Measurements from ENCODE around the gene EFNB2.

EFNB2 gene

GRCh38 chr13:106498571-106498970 lies 36.9 kb downstream of the EFNB2 start:
- DNase-seq = no peak

- DNase-seq = no peak
Measured at GRCh38 chr13:106498158-106498557, 37.3 kb downstream of the EFNB2 start.

- no peak for DNase-seq
Measured at GRCh38 chr13:106497079-106497478, 38.4 kb downstream of the EFNB2 start.

- no peak for DNase-seq
Measured at GRCh38 chr13:106496072-106496997, 39.1 kb downstream of the EFNB2 start.

GRCh38 chr13:106494936-106495335 lies 40.5 kb downstream of the EFNB2 start:
- DNase-seq = no peak

- DNase-seq = no peak
Measured at GRCh38 chr13:106494506-106494905, 41.0 kb downstream of the EFNB2 start.

- no peak for DNase-seq
Measured at GRCh38 chr13:106493533-106494220, 41.8 kb downstream of the EFNB2 start.

- DNase-seq = no peak
Measured at GRCh38 chr13:106492588-106493475, 42.6 kb downstream of the EFNB2 start.

GRCh38 chr13:106491928-106492587 lies 43.4 kb downstream of the EFNB2 start:
- DNase-seq = no peak

- no peak for DNase-seq
Measured at GRCh38 chr13:106491463-106491862, 44.0 kb downstream of the EFNB2 start.

GRCh38 chr13:106490569-106491321 lies 44.7 kb downstream of the EFNB2 start:
- DNase-seq = no peak

GRCh38 chr13:106489849-106490568 lies 45.5 kb downstream of the EFNB2 start:
- DNase-seq = no peak

GRCh38 chr13:106488686-106489085 lies 46.8 kb downstream of the EFNB2 start:
- no peak for DNase-seq

- no peak for DNase-seq
Measured at GRCh38 chr13:106488076-106488475, 47.4 kb downstream of the EFNB2 start.

- DNase-seq = no peak
Measured at GRCh38 chr13:106487129-106487528, 48.3 kb downstream of the EFNB2 start.

- no peak for DNase-seq
Measured at GRCh38 chr13:106486287-106486686, 49.2 kb downstream of the EFNB2 start.

GRCh38 chr13:106484537-106485193 lies 50.8 kb downstream of the EFNB2 start:
- no peak for DNase-seq

GRCh38 chr13:106484084-106484483 lies 51.4 kb downstream of the EFNB2 start:
- no peak for DNase-seq

- DNase-seq = no peak
Measured at GRCh38 chr13:106481919-106482318, 53.5 kb downstream of the EFNB2 start.

GRCh38 chr13:106480351-106480910 lies 55.0 kb downstream of the EFNB2 start:
- no peak for DNase-seq
